Gastroesophageal sphincter (tissue), 4 donors: ENCODE measurements around the gene SIAH2. TPM values are rescaled to one million over a fixed set of nuclear protein-coding genes. Genes with fewer than 3 reads are reported as not detected.

Experiments
- ATAC-seq: fragments of 150-250 bp; one replicate; pipeline ENCODE4 v1.9.1; 2016; ENCODE audit warnings: mild to moderate bottlenecking, moderate library complexity
- H3K27ac ChIP-seq, 4 donors: fragments of 200-600 bp; sonication (generic) in 3 of 4; 1 replicate in 3 of 4; 2 replicates in 1 of 4; pipeline ENCODE4 v1.5.1; 2016 to 2019
- H3K27me3 ChIP-seq: fragments of 200-600 bp; sonication (generic); one replicate; pipeline ENCODE4 v1.5.1; 2019
- H3K36me3 ChIP-seq, 2 donors: fragments of 200-600 bp; sonication (generic); one replicate each; pipeline ENCODE4 v1.5.1; 2019; ENCODE audit warnings: control low read depth in 1 of 2
- H3K4me1 ChIP-seq, 3 donors: fragments of 200-600 bp; sonication (generic); 1 replicate in 2 of 3; 2 replicates in 1 of 3; pipeline ENCODE4 v1.5.1; 2016 to 2019; ENCODE audit warnings: control low read depth in 2 of 3
- H3K4me3 ChIP-seq, 2 donors: fragments of 200-600 bp; sonication (generic); one replicate each; pipeline ENCODE4 v1.5.1; 2019; ENCODE audit warnings: mild to moderate bottlenecking in 1 of 2, moderate library complexity in 1 of 2
- H3K9me3 ChIP-seq, 3 donors: fragments of 200-600 bp; sonication (generic); one replicate each; pipeline ENCODE4 v1.5.1; 2017 to 2019; ENCODE audit warnings: control low read depth in 2 of 3
- CTCF ChIP-seq, 4 experiments: fragments of 200-600 bp in 2 of 4; fragments of 450-650 bp in 2 of 4; sonication (generic) in 1 of 4; IDR thresholded peaks; one replicate each; pipeline ENCODE4 v1.5.1; 2017 to 2019; ENCODE audit warnings: antibody characterized with exemption in 4 of 4, mild to moderate bottlenecking in 2 of 4, moderate library complexity in 2 of 4
- EP300 ChIP-seq: sonication (generic); formaldehyde crosslinking; IDR thresholded peaks from one replicate; pipeline ENCODE4 v1.6.1; 2017; ENCODE audit warnings: antibody characterized with exemption, mild to moderate bottlenecking
- POLR2A ChIP-seq, 2 donors: fragments of 450-650 bp; IDR thresholded peaks; one replicate each; pipeline ENCODE4 v1.6.1; 2017; ENCODE audit warnings: antibody characterized with exemption in 2 of 2, mild to moderate bottlenecking in 2 of 2, moderate library complexity in 1 of 2
- POLR2AphosphoS5 ChIP-seq: sonication (generic); formaldehyde crosslinking; IDR thresholded peaks from one replicate; pipeline ENCODE4 v1.6.1; 2017; ENCODE audit warnings: antibody characterized with exemption
- WGBS, 2 donors: methylation state at CpG; one replicate each; pipeline ENCODE4 v1.1.5; 2018; ENCODE audit warnings: low coverage in 1 of 2; 5-methylcytosine and 5-hydroxymethylcytosine counted together
- total RNA-seq, 4 donors: library from RNA; depleted of rRNA; stranded (reverse); fragments of >200 nt; gene quantifications; one replicate each; pipeline ENCODE4 v1.1.0, GENCODE V29; 2016

The SIAH2 gene
- total RNA-seq, 4 donors from 2014 or later: 26.0 to 36.1 (median 28.5) TPM

- Histone ChIP-seq H3K9me3 (no peaks in the 10 kb centered on the region), H3K4me3 (no peak overlapping the region), H3K27ac (no peak overlapping the region), H3K36me3 (peaks cover 0 to 27% of the 10 kb centered on the region in 2 donors), H3K4me1 (peaks cover 5 to 31% (median 12%) of the 10 kb centered on the region in 3 donors), H3K27me3 (no peaks in the 10 kb centered on the region)
- TF ChIP-seq POLR2A (IDR thresholded peaks at IDR 0.05) (no peak), CTCF (IDR thresholded peaks at IDR 0.05) (no peak), EP300 (no peak), POLR2AphosphoS5 (no peak)
- WGBS, 2 donors: 77 to 86% methylated on average over 8 to 10 of the region's 12 CpGs
- no peak for ATAC-seq
Measured at GRCh38 chr3:150740733-150741496, 22.1 kb downstream of the SIAH2 start.

- Histone ChIP-seq H3K4me3 (no peak overlapping the region), H3K27ac (no peak overlapping the region), H3K36me3 (peaks cover 0 to 27% of the 10 kb centered on the region in 2 donors), H3K4me1 (peaks cover 5 to 22% (median 12%) of the 10 kb centered on the region in 3 donors), H3K9me3 (no peaks in the 10 kb centered on the region), H3K27me3 (no peaks in the 10 kb centered on the region)
- ATAC-seq: no peak
- 73 to 92% methylated on average over 3 to 8 of the region's 8 CpGs for WGBS, 2 donors
- TF ChIP-seq POLR2AphosphoS5: no peak
- no peak for TF ChIP-seq EP300
- TF ChIP-seq POLR2A (IDR thresholded peaks at IDR 0.05): no peak
- TF ChIP-seq CTCF (IDR thresholded peaks at IDR 0.05): no peak
Measured at GRCh38 chr3:150739877-150740645, 22.9 kb downstream of the SIAH2 start.

GRCh38 chr3:150739200-150739863 lies 23.6 kb downstream of the SIAH2 start:
- no peak overlapping the region for H3K4me3 ChIP-seq
- no peaks in the 10 kb centered on the region for H3K9me3 ChIP-seq
- TF ChIP-seq CTCF (IDR thresholded peaks at IDR 0.05) (no peak), POLR2A (IDR thresholded peaks at IDR 0.05) (no peak), EP300 (no peak), POLR2AphosphoS5 (no peak)
- ATAC-seq: no peak
- peaks cover 0 to 27% of the 10 kb centered on the region in 2 donors for H3K36me3 ChIP-seq
- H3K27me3 ChIP-seq: no peaks in the 10 kb centered on the region
- H3K4me1 ChIP-seq: peaks cover 0 to 15% (median 7%) of the 10 kb centered on the region in 3 donors
- H3K27ac ChIP-seq: no peak overlapping the region
- 80 to 89% methylated on average over 7 of the region's 7 CpGs for WGBS, 2 donors

GRCh38 chr3:150738688-150739087 lies 24.3 kb downstream of the SIAH2 start:
- no peak for ATAC-seq
- Histone ChIP-seq H3K27me3 (no peaks in the 10 kb centered on the region), H3K27ac (no peak overlapping the region), H3K9me3 (no peaks in the 10 kb centered on the region), H3K36me3 (peaks cover 0 to 27% of the 10 kb centered on the region in 2 donors), H3K4me1 (peaks cover 0 to 8% (median 6%) of the 10 kb centered on the region in 3 donors), H3K4me3 (no peak overlapping the region)
- TF ChIP-seq POLR2AphosphoS5: no peak
- TF ChIP-seq EP300: no peak
- no peak for TF ChIP-seq CTCF (IDR thresholded peaks at IDR 0.05)
- TF ChIP-seq POLR2A (IDR thresholded peaks at IDR 0.05): no peak
- 42 to 52% methylated on average over 4 of the region's 4 CpGs for WGBS, 2 donors
